DOHH2 (cell line): ENCODE measurements around the gene TRIM37.

ENCODE experiments used
- H3F3A ChIP-seq: fragments of 200-600 bp; sonication (generic), shearing (Covaris generic); 2 replicates; pipeline ENCODE4 v1.6.0; 2016; ENCODE audit warnings: antibody characterized with exemption, mild to moderate bottlenecking; ENCODE audit not compliant: control insufficient read depth, insufficient read depth
- H3K27ac ChIP-seq: fragments of 200-600 bp; sonication (generic); 2 replicates; pipeline ENCODE4 v1.5.1; 2014; ENCODE audit warnings: low read depth, mild to moderate bottlenecking, low read length, moderate library complexity
- H3K27me3 ChIP-seq: fragments of 200-600 bp; sonication (generic); 2 replicates; pipeline ENCODE4 v1.6.1; 2014; ENCODE audit warnings: mild to moderate bottlenecking, low read length, mixed read lengths; ENCODE audit not compliant: control insufficient read depth
- H3K36me3 ChIP-seq: fragments of 200-600 bp; sonication (generic); 2 replicates; pipeline ENCODE4 v1.6.1; 2014; ENCODE audit warnings: mild to moderate bottlenecking, low read length, moderate library complexity, mixed read lengths; ENCODE audit not compliant: control insufficient read depth
- H3K4me1 ChIP-seq: fragments of 200-600 bp; sonication (generic); 2 replicates; pipeline ENCODE4 v1.6.1; 2014; ENCODE audit warnings: mild to moderate bottlenecking, low read length, mixed read lengths; ENCODE audit not compliant: control insufficient read depth
- H3K4me2 ChIP-seq: fragments of 200-600 bp; sonication (generic); 2 replicates; pipeline ENCODE4 v1.6.0; 2014; ENCODE audit warnings: mild to moderate bottlenecking, low read length, moderate library complexity
- H3K4me3 ChIP-seq: fragments of 200-600 bp; sonication (generic); 2 replicates; pipeline ENCODE4 v1.5.1; 2014; ENCODE audit warnings: mild to moderate bottlenecking, low read length, mixed read lengths
- H3K79me2 ChIP-seq: fragments of 200-600 bp; sonication (generic); 2 replicates; pipeline ENCODE4 v1.6.1; 2014; ENCODE audit warnings: mild to moderate bottlenecking, low read length, mixed read lengths; ENCODE audit not compliant: control insufficient read depth
- H3K9me2 ChIP-seq: fragments of 200-600 bp; sonication (generic); replicated peaks from 2 replicates; pipeline ENCODE4 v1.6.1; 2014; ENCODE audit warnings: mild to moderate bottlenecking, low read length, mixed read lengths; ENCODE audit not compliant: control insufficient read depth
- H3K9me3 ChIP-seq: fragments of 200-600 bp; sonication (generic); 2 replicates; pipeline ENCODE4 v1.6.1; 2014; ENCODE audit warnings: antibody characterized with exemption, low read length, mixed read lengths; ENCODE audit not compliant: control insufficient read depth, insufficient read depth
- H4K20me1 ChIP-seq: fragments of 200-600 bp; sonication (generic); 2 replicates; pipeline ENCODE4 v1.6.0; 2014; ENCODE audit warnings: low read depth, mild to moderate bottlenecking, antibody characterized with exemption, low read length, moderate library complexity; ENCODE audit not compliant: control insufficient read depth, insufficient read depth
- CTCF ChIP-seq: fragments of 200-600 bp; sonication (generic); IDR thresholded peaks from one replicate; pipeline ENCODE4 v1.5.1; 2014; ENCODE audit warnings: antibody characterized with exemption, mild to moderate bottlenecking, low read depth, low read length; ENCODE audit not compliant: poor library complexity, severe bottlenecking
- EZH2phosphoT487 ChIP-seq: fragments of 200-600 bp; sonication (generic); IDR thresholded peaks from 2 replicates; pipeline ENCODE4 v1.6.1; 2017; ENCODE audit warnings: borderline replicate concordance, mild to moderate bottlenecking, antibody characterized with exemption, low read length, moderate library complexity, mixed read lengths

Gene TRIM37

DNA sequence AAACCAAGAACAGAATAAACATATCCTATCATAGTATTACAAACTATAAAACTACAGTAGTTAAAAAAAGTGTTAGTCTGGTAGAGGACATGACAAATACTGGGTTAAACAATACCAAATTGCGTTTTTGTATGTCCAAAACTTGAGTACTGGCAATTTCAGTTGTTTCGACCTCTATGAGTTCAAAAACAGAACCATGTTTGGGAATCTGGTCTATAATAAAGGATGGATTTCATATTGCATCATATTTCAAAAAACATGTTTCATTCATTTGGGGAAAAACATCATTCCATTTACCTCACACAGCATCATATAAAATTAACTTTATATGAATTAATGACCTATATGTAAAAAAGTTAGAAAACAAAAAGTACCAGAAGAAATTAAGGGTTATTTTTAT lies 81.8 kb downstream of the TRIM37 start:
- TF ChIP-seq CTCF (no peak), EZH2phosphoT487 (no peak)
- H3K36me3 ChIP-seq = peaks cover 34% of the 10 kb centered on the region

GRCh38 chr17:59018019-59018418 lies 88.7 kb downstream of the TRIM37 start:
- Histone ChIP-seq H3K4me1 (no peaks in the 10 kb centered on the region), H3K4me3 (no peak overlapping the region), H3K27ac (no peak overlapping the region), H3K4me2 (no peak overlapping the region), H3K36me3 (peaks cover 21% of the 10 kb centered on the region), H3K9me2 (no peaks in the 10 kb centered on the region), H3K9me3 (no peaks in the 10 kb centered on the region), H3K79me2 (no peaks in the 10 kb centered on the region), H3F3A (no peaks in the 10 kb centered on the region), H3K27me3 (no peaks in the 10 kb centered on the region), H4K20me1 (no peaks in the 10 kb centered on the region)
- no peak for TF ChIP-seq EZH2phosphoT487
- no peak for TF ChIP-seq CTCF

More for the DNA sequence above, 81.8 kb downstream of the TRIM37 start:
- Histone ChIP-seq H3K4me1 (peaks cover 5% of the 10 kb centered on the region), H3K4me3 (no peak overlapping the region), H3K9me3 (no peaks in the 10 kb centered on the region), H3K27me3 (no peaks in the 10 kb centered on the region), H4K20me1 (no peaks in the 10 kb centered on the region), H3K4me2 (no peak overlapping the region), H3K9me2 (no peaks in the 10 kb centered on the region), H3F3A (peaks cover 3% of the 10 kb centered on the region), H3K27ac (no peak overlapping the region), H3K79me2 (0 out of 2 replicates have a peak, but pooled peaks cover 2% of the 10 kb centered on the region)

DNA sequence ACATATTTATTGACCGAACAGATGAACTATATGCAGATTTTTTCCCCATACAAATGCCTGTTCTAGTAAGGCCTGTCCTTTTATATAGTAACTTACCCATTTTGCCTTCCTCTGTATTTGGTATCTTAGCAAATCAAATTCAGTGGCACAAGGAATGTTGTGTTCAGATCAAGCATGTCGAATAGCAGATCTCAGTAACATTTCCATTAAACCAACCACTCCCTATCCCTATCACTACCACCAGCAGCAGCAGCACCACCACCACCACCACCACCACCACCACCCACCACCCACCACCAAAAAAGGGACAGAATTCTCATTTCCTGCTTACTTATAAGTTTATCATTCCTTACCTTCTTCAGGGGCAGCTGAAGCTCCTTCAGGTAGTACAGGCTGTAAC lies 94.7 kb downstream of the TRIM37 start:
- H3K27me3 ChIP-seq = no peaks in the 10 kb centered on the region
- H3K9me3 ChIP-seq = no peaks in the 10 kb centered on the region
- H3K36me3 ChIP-seq = peaks cover 41% of the 10 kb centered on the region
- no peak overlapping the region for H3K4me3 ChIP-seq
- H3K9me2 ChIP-seq = no peaks in the 10 kb centered on the region
- no peak overlapping the region for H3K4me2 ChIP-seq
- H3K27ac ChIP-seq = no peak overlapping the region
- H3K4me1 ChIP-seq = no peaks in the 10 kb centered on the region
- no peaks in the 10 kb centered on the region for H3K79me2 ChIP-seq
- H4K20me1 ChIP-seq = no peaks in the 10 kb centered on the region
- TF ChIP-seq EZH2phosphoT487 (no peak), CTCF (no peak)
- H3F3A ChIP-seq = peaks cover 6% of the 10 kb centered on the region
